Measurements from ENCODE around the gene CATSPERD.

Gene CATSPERD

GRCh38 chr19:5693195-5694166, 27.0 kb upstream of the CATSPERD start:
- peak; percentile 45; the same call in 1 of the 2 replicates for TF ChIP-seq MAX (IDR thresholded peaks at IDR 0.05)
- no peak for TF ChIP-seq TEAD4 (IDR thresholded peaks at IDR 0.05)

- 0 out of 2 replicates have a peak, but pooled peaks have one; percentile 53 for TF ChIP-seq ZBTB7A (IDR thresholded peaks at IDR 0.05; ENCODE audit: low read depth)
- no peak for TF ChIP-seq TCF12 (IDR thresholded peaks at IDR 0.05; ENCODE audit: low read depth)
These were observed 26.1 kb upstream of the CATSPERD start for GRCh38 chr19:5694167-5694955.

GRCh38 chr19:5694956-5695648, 25.3 kb upstream of the CATSPERD start:
- TF ChIP-seq CREB1 (IDR thresholded peaks at IDR 0.05; ENCODE audit: low read depth) (no peak), ZBTB7A (IDR thresholded peaks at IDR 0.05; ENCODE audit: low read depth) (0 out of 2 replicates have a peak, but pooled peaks have one; percentile 36)

GRCh38 chr19:5695649-5696195, 24.7 kb upstream of the CATSPERD start:
- TF ChIP-seq RAD21 (IDR thresholded peaks at IDR 0.05; ENCODE audit: low read depth) (no peak), NFIC (IDR thresholded peaks at IDR 0.05) (no peak), TEAD4 (IDR thresholded peaks at IDR 0.05) (no peak), CEBPB (IDR thresholded peaks at IDR 0.05) (no peak), CREB1 (IDR thresholded peaks at IDR 0.05; ENCODE audit: low read depth) (no peak), EP300 (IDR thresholded peaks at IDR 0.05; ENCODE audit: borderline replicate concordance) (no peak), MAX (IDR thresholded peaks at IDR 0.05) (no peak), ZBTB7A (IDR thresholded peaks at IDR 0.05; ENCODE audit: low read depth) (no peak), YY1 (IDR thresholded peaks at IDR 0.05; ENCODE audit: low read depth) (no peak), EGR1 (IDR thresholded peaks at IDR 0.05) (no peak), FOXM1 (IDR thresholded peaks at IDR 0.05; ENCODE audit: borderline replicate concordance, low read depth) (no peak), USF1 (IDR thresholded peaks at IDR 0.05) (no peak), TAF1 (IDR thresholded peaks at IDR 0.05; ENCODE audit: low read depth) (no peak), TCF12 (IDR thresholded peaks at IDR 0.05; ENCODE audit: low read depth) (no peak), REST (IDR thresholded peaks at IDR 0.05; ENCODE audit: low read depth) (no peak)

GRCh38 chr19:5696196-5697021, 24.0 kb upstream of the CATSPERD start:
- no peak for TF ChIP-seq TCF12 (IDR thresholded peaks at IDR 0.05; ENCODE audit: low read depth)

- no peak for TF ChIP-seq NFIC (IDR thresholded peaks at IDR 0.05)
- no peak for TF ChIP-seq MAX (IDR thresholded peaks at IDR 0.05)
- TF ChIP-seq TEAD4 (IDR thresholded peaks at IDR 0.05), result no peak
- TF ChIP-seq REST (IDR thresholded peaks at IDR 0.05; ENCODE audit: low read depth), result no peak
- no peak for TF ChIP-seq ZBTB7A (IDR thresholded peaks at IDR 0.05; ENCODE audit: low read depth)
These were observed 23.2 kb upstream of the CATSPERD start for GRCh38 chr19:5697022-5697889.
